22Rv1 (cell line): ENCODE results near the gene PMVK.

ENCODE experiments used
- ZFX ChIP-seq: fragments of 450-650 bp; IDR thresholded peaks from 2 replicates; pipeline ENCODE4 v1.6.1; 2017; ENCODE audit warnings: antibody characterized with exemption, borderline replicate concordance
- TF ChIP-seq, protein P1 (sequence below): fragments of 450-650 bp; IDR thresholded peaks from 2 replicates; pipeline ENCODE4 v1.5.1; 2017; ENCODE audit warnings: mild to moderate bottlenecking

DNA sequence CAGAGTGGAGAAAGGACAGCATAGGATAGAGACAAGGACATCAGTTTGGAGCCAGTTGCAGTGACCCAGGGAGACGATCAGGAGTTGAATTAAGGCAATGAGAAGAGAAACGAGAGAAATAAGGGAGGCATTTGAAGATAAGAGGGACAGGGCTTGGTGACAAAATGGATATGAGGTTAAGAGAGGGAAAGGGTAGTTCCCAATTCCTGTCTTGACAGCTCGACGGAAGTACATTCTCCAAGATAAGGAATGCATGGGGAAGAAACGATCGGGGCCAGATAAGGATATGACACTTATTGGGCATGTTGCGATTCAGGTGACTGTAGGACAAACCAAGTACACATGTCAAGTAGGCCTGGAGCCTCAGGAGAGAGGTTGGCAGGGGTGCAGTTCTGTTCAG is 47.8 kb downstream of the PMVK start:
- TF ChIP-seq, protein P1, sequence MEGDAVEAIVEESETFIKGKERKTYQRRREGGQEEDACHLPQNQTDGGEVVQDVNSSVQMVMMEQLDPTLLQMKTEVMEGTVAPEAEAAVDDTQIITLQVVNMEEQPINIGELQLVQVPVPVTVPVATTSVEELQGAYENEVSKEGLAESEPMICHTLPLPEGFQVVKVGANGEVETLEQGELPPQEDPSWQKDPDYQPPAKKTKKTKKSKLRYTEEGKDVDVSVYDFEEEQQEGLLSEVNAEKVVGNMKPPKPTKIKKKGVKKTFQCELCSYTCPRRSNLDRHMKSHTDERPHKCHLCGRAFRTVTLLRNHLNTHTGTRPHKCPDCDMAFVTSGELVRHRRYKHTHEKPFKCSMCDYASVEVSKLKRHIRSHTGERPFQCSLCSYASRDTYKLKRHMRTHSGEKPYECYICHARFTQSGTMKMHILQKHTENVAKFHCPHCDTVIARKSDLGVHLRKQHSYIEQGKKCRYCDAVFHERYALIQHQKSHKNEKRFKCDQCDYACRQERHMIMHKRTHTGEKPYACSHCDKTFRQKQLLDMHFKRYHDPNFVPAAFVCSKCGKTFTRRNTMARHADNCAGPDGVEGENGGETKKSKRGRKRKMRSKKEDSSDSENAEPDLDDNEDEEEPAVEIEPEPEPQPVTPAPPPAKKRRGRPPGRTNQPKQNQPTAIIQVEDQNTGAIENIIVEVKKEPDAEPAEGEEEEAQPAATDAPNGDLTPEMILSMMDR, result no peak
- TF ChIP-seq ZFX, result no peak
